ENCODE results near the gene RAD51D.

Gene RAD51D

DNA sequence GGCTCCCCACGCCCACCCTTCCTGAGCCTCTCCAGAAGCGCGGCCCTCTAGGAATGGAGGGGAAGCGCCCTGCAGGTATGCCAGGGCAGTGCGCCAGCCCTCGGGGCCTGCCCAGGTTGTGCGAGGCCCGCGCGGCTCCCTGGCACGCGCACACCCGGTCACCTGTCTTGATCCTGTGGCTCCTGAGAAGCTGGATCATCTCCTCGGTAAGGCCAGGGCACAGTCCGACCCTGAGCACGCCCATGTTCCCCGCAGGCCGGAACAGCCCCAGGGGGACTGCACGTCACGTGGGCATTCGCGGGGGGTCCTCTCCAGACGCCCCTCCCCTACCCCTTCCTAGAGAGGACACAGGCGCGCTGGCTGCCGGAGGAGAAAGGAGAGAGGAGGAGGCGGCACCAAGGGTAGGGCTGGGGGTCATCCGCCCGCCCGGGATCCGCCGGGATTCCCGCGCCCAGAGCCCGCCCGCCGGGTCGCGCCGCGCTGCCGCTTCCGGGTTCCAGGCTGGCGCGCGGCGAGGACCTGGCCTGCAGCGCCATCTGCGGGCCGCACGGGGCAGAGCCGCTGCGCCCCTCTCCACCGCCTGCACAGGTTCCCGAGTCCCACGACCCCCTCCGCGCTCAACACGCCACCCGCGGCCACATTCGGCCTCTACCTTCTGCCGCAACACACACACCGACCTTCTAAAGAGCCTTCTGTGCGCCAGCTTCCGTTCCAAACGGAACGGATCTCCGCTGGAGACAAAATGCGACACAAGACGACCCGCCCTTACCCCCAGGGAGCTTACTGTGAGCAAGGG is at the start of gene RAD51D:
Gene RAD51D (minus strand): TSS at position 491 of the 796 bp plus-strand sequence. CDS start 247 bp downstream, at position 244.
- peak within 1 kb of the TSS; percentile 80 for H3K4me3 ChIP-seq (ENCODE audit: low read length)
- DNase-seq (ENCODE audit: low read depth), result no peak
- TF ChIP-seq, protein P1, sequence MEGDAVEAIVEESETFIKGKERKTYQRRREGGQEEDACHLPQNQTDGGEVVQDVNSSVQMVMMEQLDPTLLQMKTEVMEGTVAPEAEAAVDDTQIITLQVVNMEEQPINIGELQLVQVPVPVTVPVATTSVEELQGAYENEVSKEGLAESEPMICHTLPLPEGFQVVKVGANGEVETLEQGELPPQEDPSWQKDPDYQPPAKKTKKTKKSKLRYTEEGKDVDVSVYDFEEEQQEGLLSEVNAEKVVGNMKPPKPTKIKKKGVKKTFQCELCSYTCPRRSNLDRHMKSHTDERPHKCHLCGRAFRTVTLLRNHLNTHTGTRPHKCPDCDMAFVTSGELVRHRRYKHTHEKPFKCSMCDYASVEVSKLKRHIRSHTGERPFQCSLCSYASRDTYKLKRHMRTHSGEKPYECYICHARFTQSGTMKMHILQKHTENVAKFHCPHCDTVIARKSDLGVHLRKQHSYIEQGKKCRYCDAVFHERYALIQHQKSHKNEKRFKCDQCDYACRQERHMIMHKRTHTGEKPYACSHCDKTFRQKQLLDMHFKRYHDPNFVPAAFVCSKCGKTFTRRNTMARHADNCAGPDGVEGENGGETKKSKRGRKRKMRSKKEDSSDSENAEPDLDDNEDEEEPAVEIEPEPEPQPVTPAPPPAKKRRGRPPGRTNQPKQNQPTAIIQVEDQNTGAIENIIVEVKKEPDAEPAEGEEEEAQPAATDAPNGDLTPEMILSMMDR (conservative IDR thresholded peaks at IDR 0.05; ENCODE audit: low read depth, low read length), result peak; percentile 71

GRCh38 chr17:35167666-35168065 is 48.0 kb upstream of the RAD51D start:
- no peak overlapping the region for H3K4me3 ChIP-seq (ENCODE audit: low read length)
- no peak for DNase-seq (ENCODE audit: low read depth)
- TF ChIP-seq, protein P1 (conservative IDR thresholded peaks at IDR 0.05; ENCODE audit: low read depth, low read length), result no peak

DNA sequence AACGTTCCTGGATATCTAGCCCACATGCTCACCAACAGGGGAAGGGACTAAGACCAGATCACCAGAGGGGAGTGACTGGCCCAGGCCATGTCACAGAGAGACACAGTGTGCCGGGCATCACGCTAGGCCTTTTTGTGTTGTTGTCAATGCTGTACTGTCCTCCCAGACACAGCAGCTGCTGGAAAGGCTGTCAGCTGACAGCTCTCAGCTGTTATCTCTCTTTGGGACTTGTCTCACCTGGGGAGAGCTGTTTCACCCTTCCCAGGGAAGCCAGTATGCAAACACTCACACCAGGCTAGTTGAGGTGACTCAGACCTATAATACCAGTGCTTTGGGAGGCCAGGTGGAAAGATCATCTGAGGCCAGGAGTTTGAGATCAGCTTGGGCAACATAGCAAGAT is 47.4 kb upstream of the RAD51D start:
- no peak for DNase-seq (ENCODE audit: low read depth)
- no peak overlapping the region for H3K4me3 ChIP-seq (ENCODE audit: low read length)
- TF ChIP-seq, protein P1 (conservative IDR thresholded peaks at IDR 0.05; ENCODE audit: low read depth, low read length), result no peak

DNA sequence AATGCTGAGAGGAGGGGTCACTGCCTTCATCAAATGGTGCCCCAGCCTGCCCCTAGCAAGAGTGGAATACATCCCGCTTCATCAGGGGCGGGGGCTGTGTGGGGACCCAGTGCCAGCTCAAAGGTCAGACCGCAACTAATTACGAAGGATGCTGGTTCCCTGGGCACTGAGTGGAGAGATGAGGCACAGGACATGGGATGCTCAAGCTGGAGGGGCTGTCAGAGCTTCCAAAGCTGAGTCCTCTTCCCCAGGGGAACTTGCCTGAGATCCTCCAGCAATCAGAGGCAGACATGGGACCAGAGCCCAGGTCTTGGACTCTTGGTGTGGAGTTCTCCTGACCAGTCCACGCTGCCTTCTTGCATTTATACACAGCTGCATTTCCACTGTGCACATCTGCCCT is 46.9 kb upstream of the RAD51D start:
- DNase-seq (ENCODE audit: low read depth), result no peak
- TF ChIP-seq, protein P1 (conservative IDR thresholded peaks at IDR 0.05; ENCODE audit: low read depth, low read length), result no peak
- no peak overlapping the region for H3K4me3 ChIP-seq (ENCODE audit: low read length)

DNA sequence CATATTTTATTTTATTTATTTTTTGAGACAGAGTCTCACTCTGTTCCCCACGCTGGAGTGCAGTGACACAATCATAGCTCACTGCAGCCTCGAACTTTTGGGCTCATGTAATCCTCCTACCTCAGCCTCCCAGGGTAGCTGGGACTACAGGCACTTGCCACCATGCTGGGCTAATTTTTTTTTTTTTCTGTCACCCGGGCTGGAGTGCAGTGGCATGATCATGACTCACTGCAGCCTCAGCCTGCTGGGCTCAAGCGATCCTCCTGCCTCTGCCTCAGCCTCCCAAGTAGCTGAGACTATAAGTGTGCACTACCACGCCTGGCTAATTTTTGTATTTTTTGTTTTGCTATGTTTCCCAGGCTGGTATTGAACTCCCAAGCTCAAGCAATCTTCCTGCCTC is 45.1 kb upstream of the RAD51D start:
- DNase-seq (ENCODE audit: low read depth), result no peak
- TF ChIP-seq, protein P1 (conservative IDR thresholded peaks at IDR 0.05; ENCODE audit: low read depth, low read length), result no peak
- no peak overlapping the region for H3K4me3 ChIP-seq (ENCODE audit: low read length)

DNA sequence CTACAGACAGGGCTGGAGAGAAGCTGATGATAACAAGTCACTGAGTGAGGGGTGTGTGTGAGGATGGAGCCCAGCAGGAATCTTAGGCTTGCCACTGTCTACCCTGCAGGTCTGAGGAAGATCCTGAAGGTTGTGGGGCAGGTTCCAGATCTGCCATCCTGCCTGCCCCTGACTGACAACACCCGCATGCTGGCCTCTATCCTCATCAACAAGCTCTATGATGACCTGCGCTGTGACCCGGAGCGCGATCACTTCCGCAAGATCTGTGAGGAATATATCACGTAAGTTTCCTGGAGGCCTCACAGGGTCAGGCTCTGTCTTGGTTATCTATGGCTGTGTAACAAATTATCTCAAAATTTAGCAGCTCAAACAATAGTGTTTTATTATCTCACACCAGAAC is 44.2 kb upstream of the RAD51D start:
- H3K4me3 ChIP-seq (ENCODE audit: low read length), result no peak overlapping the region
- TF ChIP-seq, protein P1 (conservative IDR thresholded peaks at IDR 0.05; ENCODE audit: low read depth, low read length), result no peak

DNA sequence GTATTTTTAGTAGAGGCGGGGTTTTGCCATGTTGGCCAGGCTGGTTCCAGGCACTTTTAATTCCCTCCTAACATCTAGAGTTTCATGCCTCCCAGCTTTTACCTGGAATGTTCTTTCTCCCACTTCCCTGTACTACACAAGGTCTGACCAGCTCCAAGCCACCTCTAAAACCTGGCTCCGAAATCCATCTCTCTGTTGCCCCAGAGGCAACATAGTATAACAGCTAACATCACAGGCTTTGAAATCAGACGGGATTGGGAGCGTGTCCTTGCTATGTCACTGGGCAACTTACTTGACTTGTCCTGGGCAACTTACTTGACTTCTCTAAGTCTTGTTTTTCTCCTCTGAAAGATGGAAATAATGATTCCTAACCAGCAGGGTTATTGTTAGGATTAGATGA is 43.1 kb upstream of the RAD51D start:
- H3K4me3 ChIP-seq (ENCODE audit: low read length), result no peak overlapping the region
- TF ChIP-seq, protein P1 (conservative IDR thresholded peaks at IDR 0.05; ENCODE audit: low read depth, low read length), result no peak
- DNase-seq (ENCODE audit: low read depth), result no peak

More for the DNA sequence above, 44.2 kb upstream of the RAD51D start:
- DNase-seq (ENCODE audit: low read depth), result no peak
